Astrocyte (in vitro differentiated cells and primary cell): ENCODE results near the gene ATP10B. TPM values are rescaled to one million over a fixed set of nuclear protein-coding genes. Genes with fewer than 3 reads are reported as not detected.

ENCODE experiments used
- DNase-seq: peaks from one replicate; pipeline ENCODE4 v3.0.0-alpha.2; 2010; ENCODE audit warnings: low read depth
- FAIRE-seq: peaks from 2 replicates; lab custom pipeline; 2011; peaks lifted over from hg19 to GRCh38; lab: Jason Lieb, UNC
- H2AFZ ChIP-seq: 2 replicates; pipeline ENCODE4 v1.6.0; 2012; ENCODE audit warnings: low read depth, low read length, inconsistent platforms
- H3K27ac ChIP-seq: 2 replicates; pipeline ENCODE4 v1.5.1; 2011; ENCODE audit warnings: low read depth, low read length, inconsistent platforms
- H3K27me3 ChIP-seq: 2 replicates; pipeline ENCODE4 v1.6.0; 2011; ENCODE audit warnings: low read length, inconsistent platforms; ENCODE audit not compliant: insufficient read depth
- H3K36me3 ChIP-seq: 2 replicates; pipeline ENCODE4 v1.5.1; 2011; ENCODE audit warnings: low read length, inconsistent platforms; ENCODE audit not compliant: insufficient read depth
- H3K4me1 ChIP-seq: 2 replicates; pipeline ENCODE4 v1.5.1; 2011; ENCODE audit warnings: low read length, inconsistent platforms; ENCODE audit not compliant: insufficient read depth
- H3K4me2 ChIP-seq: 2 replicates; pipeline ENCODE4 v1.6.0; 2012; ENCODE audit warnings: low read length, inconsistent platforms
- H3K4me3 ChIP-seq: 2 replicates; pipeline ENCODE4 v1.5.1; 2011; ENCODE audit warnings: low read depth, mild to moderate bottlenecking, low read length, inconsistent platforms; ENCODE audit not compliant: insufficient read depth
- H3K79me2 ChIP-seq: 2 replicates; pipeline ENCODE4 v1.6.0; 2012; ENCODE audit warnings: mild to moderate bottlenecking, low read length, inconsistent platforms; ENCODE audit not compliant: insufficient read depth
- H3K9ac ChIP-seq: 2 replicates; pipeline ENCODE4 v1.6.0; 2012; ENCODE audit warnings: mild to moderate bottlenecking, low read length, inconsistent platforms
- H3K9me3 ChIP-seq: 2 replicates; pipeline ENCODE4 v1.5.1; 2012; ENCODE audit warnings: low read depth, mild to moderate bottlenecking, low read length, inconsistent platforms; ENCODE audit not compliant: insufficient read depth
- H4K20me1 ChIP-seq: 2 replicates; pipeline ENCODE4 v1.6.0; 2012; ENCODE audit warnings: low read length, inconsistent platforms; ENCODE audit not compliant: insufficient read depth
- H3K27ac Mint-ChIP-seq: one replicate; pipeline ENCODE4 v1.8.0; 2021; ENCODE audit warnings: mild to moderate bottlenecking, mixed read lengths; ENCODE audit not compliant: unreplicated experiment
- H3K27me3 Mint-ChIP-seq: one replicate; pipeline ENCODE4 v1.8.0; 2021; ENCODE audit warnings: low read depth, mixed read lengths; ENCODE audit not compliant: unreplicated experiment
- H3K36me3 Mint-ChIP-seq: one replicate; pipeline ENCODE4 v1.8.0; 2021; ENCODE audit warnings: low read depth, mixed read lengths; ENCODE audit not compliant: unreplicated experiment
- H3K4me1 Mint-ChIP-seq: one replicate; pipeline ENCODE4 v1.8.0; 2021; ENCODE audit warnings: low read depth, mixed read lengths; ENCODE audit not compliant: unreplicated experiment
- H3K4me3 Mint-ChIP-seq: one replicate; pipeline ENCODE4 v1.8.0; 2021; ENCODE audit warnings: mild to moderate bottlenecking, moderate library complexity, mixed read lengths; ENCODE audit not compliant: unreplicated experiment
- H3K9me3 Mint-ChIP-seq: one replicate; pipeline ENCODE4 v1.8.0; 2021; ENCODE audit warnings: mild to moderate bottlenecking, mixed read lengths; ENCODE audit not compliant: unreplicated experiment
- CTCF ChIP-seq: IDR thresholded peaks from 2 replicates; pipeline ENCODE4 v1.5.1; 2011; ENCODE audit warnings: low read depth, mild to moderate bottlenecking, inconsistent platforms, low read length, moderate library complexity; ENCODE audit not compliant: insufficient read depth
- EZH2 ChIP-seq: IDR thresholded peaks from 2 replicates; pipeline ENCODE4 v1.6.1; 2012; ENCODE audit warnings: mild to moderate bottlenecking, low read length, inconsistent platforms; ENCODE audit not compliant: insufficient read depth
- total RNA-seq: library from RNA; stranded (reverse); gene quantifications from 2 replicates; pipeline ENCODE4 v1.2.1, GENCODE V29; 2021

The ATP10B gene
- total RNA-seq, 1 donor from 2014 or later, result not detected

GRCh38 chr5:160837211-160837610 lies 14.8 kb downstream of the ATP10B start:
- H3K9ac ChIP-seq, result no peak overlapping the region
- no peak overlapping the region for H3K4me3 Mint-ChIP-seq
- H3K4me3 ChIP-seq, result no peak overlapping the region
- no peaks in the 10 kb centered on the region for H3K27me3 Mint-ChIP-seq
- H3K36me3 ChIP-seq, result no peaks in the 10 kb centered on the region
- no peak overlapping the region for H3K4me2 ChIP-seq
- TF ChIP-seq EZH2 (no peak), CTCF (no peak)
- no peak overlapping the region for H3K27ac Mint-ChIP-seq
- no peaks in the 10 kb centered on the region for H3K36me3 Mint-ChIP-seq
- H3K9me3 ChIP-seq, result no peaks in the 10 kb centered on the region
- DNase-seq (no peak), FAIRE-seq (no peak)
- H3K27ac ChIP-seq, result no peak overlapping the region
- H3K27me3 ChIP-seq, result no peaks in the 10 kb centered on the region
- H3K9me3 Mint-ChIP-seq, result peaks cover 9% of the 10 kb centered on the region
- no peaks in the 10 kb centered on the region for H4K20me1 ChIP-seq
- H3K79me2 ChIP-seq, result no peaks in the 10 kb centered on the region
- H3K4me1 Mint-ChIP-seq, result peaks cover 14% of the 10 kb centered on the region
- no peaks in the 10 kb centered on the region for H3K4me1 ChIP-seq
- no peak overlapping the region for H2AFZ ChIP-seq

- H3K27ac ChIP-seq, result no peak overlapping the region
- no peaks in the 10 kb centered on the region for H4K20me1 ChIP-seq
- H3K4me2 ChIP-seq, result no peak overlapping the region
- Mint-ChIP-seq H3K36me3 (no peaks in the 10 kb centered on the region), H3K9me3 (peaks cover 9% of the 10 kb centered on the region), H3K27ac (no peak overlapping the region), H3K27me3 (no peaks in the 10 kb centered on the region), H3K4me3 (no peak overlapping the region), H3K4me1 (peaks cover 14% of the 10 kb centered on the region)
- no peaks in the 10 kb centered on the region for H3K36me3 ChIP-seq
- no peaks in the 10 kb centered on the region for H3K27me3 ChIP-seq
- no peaks in the 10 kb centered on the region for H3K9me3 ChIP-seq
- no peak overlapping the region for H3K4me3 ChIP-seq
- DNase-seq (no peak), FAIRE-seq (no peak)
- H2AFZ ChIP-seq, result no peak overlapping the region
- no peak for TF ChIP-seq CTCF
- TF ChIP-seq EZH2, result no peak
- H3K9ac ChIP-seq, result no peak overlapping the region
- no peaks in the 10 kb centered on the region for H3K79me2 ChIP-seq
- no peaks in the 10 kb centered on the region for H3K4me1 ChIP-seq
Observed at GRCh38 chr5:160835818-160836528, 16.0 kb downstream of the ATP10B start.

GRCh38 chr5:160835376-160835775 lies 16.6 kb downstream of the ATP10B start:
- no peak overlapping the region for H2AFZ ChIP-seq
- H3K4me3 ChIP-seq, result no peak overlapping the region
- no peaks in the 10 kb centered on the region for H3K79me2 ChIP-seq
- no peaks in the 10 kb centered on the region for H3K36me3 Mint-ChIP-seq
- H3K4me2 ChIP-seq, result no peak overlapping the region
- H3K27me3 Mint-ChIP-seq, result no peaks in the 10 kb centered on the region
- H3K9ac ChIP-seq, result no peak overlapping the region
- H3K27ac ChIP-seq, result no peak overlapping the region
- no peaks in the 10 kb centered on the region for H4K20me1 ChIP-seq
- TF ChIP-seq EZH2 (no peak), CTCF (no peak)
- H3K4me3 Mint-ChIP-seq, result no peak overlapping the region
- no peaks in the 10 kb centered on the region for H3K4me1 ChIP-seq
- DNase-seq (no peak), FAIRE-seq (no peak)
- peaks cover 14% of the 10 kb centered on the region for H3K4me1 Mint-ChIP-seq
- no peaks in the 10 kb centered on the region for H3K27me3 ChIP-seq
- H3K36me3 ChIP-seq, result no peaks in the 10 kb centered on the region
- peaks cover 9% of the 10 kb centered on the region for H3K9me3 Mint-ChIP-seq
- H3K9me3 ChIP-seq, result no peaks in the 10 kb centered on the region
- H3K27ac Mint-ChIP-seq, result no peak overlapping the region
